Dedifferentiated amniotic fluid mesenchymal stem cell (primary cell): ENCODE results near the gene SUN2.
A peak's percentile ranks its signal among the peaks of the same experiment; 100 is the strongest.

ENCODE experiments used
- DNase-seq: peaks from one replicate; pipeline ENCODE4 v3.0.0-alpha.2; 2016; ENCODE audit errors: extremely low spot score

SUN2 gene

GRCh38 chr22:38777087-38777671, 21.4 kb upstream of the SUN2 start:
- no peak for DNase-seq

DNA sequence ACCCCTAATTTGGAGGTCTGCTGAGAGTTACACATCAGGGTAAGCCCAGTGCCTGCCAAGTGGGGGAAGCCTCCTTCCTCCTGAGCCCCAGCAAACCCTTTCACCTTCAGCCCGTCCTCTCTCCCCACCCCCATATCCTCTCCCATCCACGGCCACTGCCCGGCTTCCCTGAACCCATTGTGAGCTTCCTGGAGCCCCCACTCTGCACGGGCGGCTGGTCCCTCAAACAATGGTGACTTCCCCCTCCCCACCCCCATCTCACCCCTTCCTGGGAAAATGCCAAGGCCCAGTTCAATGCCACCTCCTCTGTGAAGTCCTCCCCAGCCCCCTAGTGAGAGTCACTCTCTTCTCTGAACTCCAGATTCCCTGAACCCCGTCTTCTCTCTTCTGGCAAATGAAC, 20.3 kb upstream of the SUN2 start:
- DNase-seq, result no peak

- DNase-seq, result no peak
Measured at GRCh38 chr22:38775656-38776055, 19.9 kb upstream of the SUN2 start.

DNA sequence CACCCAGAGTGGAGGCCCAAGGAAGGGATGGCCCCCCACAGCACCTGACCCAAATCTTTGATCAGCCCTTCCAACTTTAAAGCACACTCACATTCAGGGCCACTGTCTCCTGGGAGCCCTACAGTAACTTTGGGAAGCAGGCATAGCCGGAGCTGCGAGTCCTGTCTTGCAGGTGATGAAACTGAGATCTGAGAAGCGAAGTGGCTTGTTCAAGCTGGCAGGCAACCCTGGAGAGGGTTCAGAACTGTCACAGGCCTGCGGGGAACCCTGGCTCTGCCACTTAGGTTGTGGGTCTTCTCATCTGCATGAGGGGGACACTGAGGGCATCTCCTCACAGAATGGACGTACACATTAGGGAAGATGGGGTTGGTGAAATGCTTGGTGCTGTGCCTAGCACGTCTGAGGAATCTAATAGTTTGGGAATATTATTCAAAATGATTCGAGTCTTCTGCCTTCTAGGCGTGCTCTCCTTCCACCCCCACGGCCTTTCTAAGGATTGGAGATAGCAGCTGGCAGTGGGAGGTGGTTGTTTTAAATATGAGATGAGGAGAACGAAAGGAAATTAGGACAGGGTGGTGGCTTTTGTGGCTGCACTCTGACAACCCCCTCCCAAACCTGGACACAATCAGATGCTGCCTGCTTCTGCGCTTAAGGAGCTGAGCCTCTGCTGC, 18.8 kb upstream of the SUN2 start:
- DNase-seq, result no peak

GRCh38 chr22:38773363-38773946, 17.7 kb upstream of the SUN2 start:
- no peak for DNase-seq

DNA sequence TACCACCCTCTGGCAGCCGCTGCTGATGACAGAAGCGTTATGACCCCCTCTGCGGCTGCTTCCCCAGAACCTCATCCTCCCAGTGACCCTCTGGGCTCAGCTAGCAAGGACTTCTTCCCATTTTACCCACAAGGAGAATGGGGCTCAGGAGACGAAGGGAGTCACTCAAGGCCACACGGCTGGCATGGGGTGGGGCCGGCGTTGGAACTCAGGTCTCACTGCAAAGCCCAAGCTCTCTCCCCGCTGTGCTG, 16.8 kb upstream of the SUN2 start:
- DNase-seq, result no peak

DNA sequence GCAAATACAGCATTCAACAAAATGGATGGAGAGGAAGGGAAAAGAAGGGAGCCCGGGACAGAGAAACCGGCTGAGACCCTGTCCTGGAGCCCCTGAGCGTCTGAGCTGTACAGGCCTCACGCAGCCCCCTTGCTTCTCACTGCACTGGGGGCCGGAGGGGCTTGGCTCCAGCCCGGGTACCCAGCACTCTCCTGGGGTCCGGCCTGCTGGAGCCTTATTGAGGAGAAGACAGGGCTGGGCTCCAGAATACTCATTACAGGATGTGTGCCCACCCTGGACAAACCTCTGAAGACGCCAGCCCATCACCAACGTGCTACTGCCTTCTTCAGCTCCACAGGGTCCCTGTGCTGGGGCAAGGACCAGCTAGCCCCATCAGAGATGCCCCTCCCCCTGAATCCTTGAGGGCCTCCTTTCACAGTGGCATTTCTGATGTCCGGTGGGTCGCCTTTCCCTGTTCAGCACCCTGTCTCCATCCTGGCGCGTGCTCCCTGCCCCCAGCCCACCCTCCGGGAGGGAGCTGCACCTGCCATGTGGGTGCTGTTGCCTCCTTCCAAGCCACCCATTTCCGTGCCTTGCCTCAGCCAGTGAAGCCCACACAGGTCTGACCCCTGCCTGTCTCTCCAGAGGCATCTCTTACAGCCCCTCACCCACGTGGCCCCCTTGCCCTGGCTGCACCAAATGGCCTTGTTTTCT, 14.6 kb upstream of the SUN2 start:
- no peak for DNase-seq

GRCh38 chr22:38768036-38768435, 12.2 kb upstream of the SUN2 start:
- no peak for DNase-seq

GRCh38 chr22:38767313-38767712, 11.5 kb upstream of the SUN2 start:
- DNase-seq, result no peak

DNA sequence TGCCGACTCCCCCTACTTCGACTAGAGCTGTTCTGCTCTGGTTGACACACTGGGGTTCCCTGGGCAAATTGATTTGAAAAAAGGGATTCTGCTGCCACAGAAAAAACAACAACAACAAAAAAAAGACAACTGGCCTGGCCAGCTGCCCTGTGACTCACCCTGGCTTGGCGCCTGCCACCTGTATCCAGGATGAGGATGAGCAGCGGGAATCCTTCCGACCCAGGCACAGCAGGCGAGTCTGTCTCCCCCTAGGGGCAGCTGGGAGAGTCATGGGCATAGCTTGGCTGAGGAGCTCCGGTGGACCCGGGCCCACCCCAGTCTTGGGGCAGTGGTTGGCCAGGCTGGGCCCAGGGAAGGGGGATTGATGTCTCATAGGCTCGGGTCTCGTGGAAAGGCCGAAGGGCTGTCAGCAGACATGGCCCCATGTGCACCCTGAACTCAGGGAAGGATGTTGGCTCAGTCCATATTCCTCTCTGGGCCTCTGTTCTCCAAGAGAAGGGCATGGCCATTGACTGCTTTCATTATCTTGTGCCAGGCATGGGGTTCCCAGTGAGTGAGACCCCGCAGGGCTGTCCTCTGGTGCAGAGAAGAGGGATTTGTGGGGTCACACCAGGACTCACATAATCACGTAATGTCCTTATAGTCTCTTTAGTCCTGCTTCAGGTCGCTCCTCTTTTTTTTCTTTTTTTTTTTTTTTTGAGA, 10.4 kb upstream of the SUN2 start:
- no peak for DNase-seq

DNA sequence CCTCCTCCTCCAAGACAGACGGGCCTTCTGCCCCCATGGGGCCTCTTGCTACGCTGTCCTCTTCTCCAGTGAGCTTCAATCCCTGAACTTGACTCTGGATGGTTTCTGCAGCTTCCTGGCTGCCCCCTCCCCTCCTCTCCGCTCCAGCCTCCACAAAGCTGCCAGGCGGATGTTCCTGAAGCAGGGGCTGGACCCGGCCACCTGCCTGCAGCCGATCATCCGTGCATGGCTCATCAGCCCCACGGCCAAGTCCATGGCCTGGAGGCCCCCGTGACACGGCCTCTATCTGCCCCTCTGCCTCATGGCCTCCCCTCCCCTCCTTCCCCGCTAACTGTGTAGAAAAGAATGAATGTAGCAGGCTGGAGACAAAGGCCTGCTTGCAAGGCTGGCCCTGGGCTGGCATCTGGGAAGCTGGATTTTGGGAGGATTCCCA, 6.8 kb upstream of the SUN2 start:
- no peak for DNase-seq

DNA sequence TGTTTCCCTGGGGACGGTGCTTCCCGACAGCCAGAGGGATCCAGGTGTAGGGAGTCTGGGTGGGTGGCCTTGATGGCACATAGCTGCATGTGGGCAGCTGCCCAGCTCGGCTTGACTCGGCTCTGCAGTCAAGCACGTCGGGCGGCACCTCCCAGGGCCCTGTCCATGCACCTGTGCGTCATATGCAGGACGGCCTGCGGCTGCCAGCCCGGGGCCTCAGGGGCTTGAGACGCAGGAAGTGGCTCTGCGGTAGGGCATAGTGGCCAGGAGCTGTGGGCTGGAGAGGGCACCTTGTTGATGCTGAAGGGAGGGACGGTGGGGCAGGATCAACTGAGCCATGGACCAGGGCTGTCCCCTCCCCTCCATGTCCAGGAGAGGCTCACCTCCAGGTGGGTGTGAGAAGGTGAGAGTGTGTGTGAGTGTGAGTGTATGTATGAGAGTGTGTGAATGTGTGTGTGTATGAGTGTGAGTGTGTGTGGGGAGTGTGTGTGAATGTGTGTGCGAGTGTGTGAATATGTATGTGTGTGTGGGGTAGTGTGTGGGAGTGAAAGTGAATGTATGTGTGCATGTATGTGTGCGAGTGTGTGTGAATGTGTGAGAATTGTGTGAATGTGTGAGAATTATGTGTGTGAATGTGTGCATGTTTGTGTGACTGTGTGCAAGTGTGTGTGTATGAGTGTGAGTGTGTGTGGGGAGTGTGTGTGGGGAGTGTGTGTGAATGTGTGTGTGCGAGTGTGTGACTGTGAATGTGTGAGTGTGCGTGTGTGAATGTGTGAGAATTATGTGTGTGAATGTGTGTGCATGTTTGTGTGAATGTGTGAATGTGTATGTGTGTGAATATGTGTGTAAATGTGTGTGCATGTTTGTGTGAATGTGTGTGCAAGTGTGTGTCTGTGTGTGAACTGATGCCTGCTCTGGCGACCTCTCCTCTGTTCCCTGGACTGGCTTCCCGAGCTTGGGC, 5.7 kb upstream of the SUN2 start:
- no peak for DNase-seq

DNA sequence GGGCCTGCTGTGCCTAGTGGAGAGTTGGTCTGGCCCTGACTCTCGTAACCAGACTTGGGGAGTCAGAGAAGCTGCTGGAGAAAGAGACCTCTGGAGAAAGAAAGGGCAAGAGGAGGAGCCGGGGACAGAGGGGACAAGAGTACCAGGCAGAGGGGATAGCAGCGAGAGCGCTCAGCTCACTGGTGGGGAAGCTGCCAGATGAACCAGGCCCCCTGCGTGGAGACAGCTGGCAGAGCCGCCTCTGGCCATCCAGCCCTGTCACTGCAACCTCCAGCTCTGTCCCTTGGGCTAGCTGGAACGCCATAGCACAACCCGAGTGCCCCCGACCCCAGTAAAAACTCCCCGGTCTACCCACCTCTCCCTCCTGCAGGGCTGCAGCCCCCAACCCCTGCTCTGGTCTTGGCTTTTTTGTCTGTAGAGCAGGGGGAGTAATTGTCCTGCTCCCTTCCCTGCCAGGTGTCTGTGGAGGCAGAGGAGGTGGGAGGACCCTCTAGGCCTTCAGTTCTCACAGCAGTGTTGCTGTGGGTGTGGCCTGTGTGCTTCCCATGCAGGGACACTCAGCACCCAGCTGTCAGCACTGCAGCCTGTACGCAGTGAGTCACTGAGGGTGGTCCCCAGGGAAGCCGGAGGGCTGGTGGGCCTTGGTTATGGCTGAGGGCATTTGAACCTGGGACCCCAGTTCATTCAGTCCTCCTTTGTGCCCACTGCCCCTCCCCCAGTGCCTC, 4.8 kb upstream of the SUN2 start:
- no peak for DNase-seq

DNA sequence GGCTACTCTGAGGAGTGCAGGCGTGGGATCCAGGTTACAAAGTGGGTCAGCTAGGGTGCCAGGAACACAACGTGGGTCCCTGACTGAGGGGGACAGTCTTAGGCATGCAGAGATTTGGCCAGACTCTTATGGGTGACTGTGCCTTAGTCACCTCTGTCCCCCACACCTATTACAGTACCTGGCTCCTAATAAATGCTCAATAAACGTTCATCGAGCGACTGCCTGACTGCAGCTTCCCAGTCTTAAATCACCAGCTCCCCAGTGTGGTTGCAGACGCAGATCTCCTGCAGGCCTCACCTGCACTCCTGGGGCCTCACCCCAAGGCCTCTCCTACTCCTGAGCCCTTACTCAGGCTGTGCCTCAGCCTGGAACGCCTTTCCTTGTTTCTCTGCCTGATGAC, 3.2 kb upstream of the SUN2 start:
- no peak for DNase-seq

DNA sequence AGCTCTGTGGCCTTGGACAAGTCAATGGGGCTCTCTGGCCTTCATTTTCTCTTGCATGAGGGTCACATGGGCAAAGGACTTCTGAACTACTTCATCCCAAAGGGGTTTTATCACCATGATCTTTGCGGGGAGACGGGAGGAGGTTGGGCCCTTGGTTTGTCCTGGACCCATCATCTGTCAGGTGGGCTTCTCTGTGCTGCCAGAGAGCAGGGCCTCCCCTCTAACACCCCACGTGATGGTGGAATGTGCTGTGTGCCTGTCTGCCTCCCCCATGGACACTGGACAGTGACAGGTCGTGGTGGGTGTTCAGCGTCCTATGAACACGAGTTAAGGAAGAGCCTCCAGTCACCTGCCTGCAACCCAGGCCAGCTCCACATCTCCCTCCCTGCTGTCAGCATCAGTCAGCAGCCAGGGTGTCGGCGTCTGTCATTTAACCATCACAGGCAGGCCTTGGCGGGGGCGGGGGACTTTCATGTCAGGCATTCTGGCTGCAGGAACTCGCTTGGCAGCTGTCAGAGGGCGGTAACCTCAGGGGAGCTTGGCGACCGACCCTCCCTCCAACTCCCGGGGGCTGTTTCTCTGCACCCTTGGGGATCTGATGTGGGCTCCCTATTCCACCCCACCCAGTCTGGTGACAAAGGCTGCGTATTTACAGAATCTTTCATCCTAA, 2.6 kb upstream of the SUN2 start:
- no peak for DNase-seq

- DNase-seq, result no peak
Measured at GRCh38 chr22:38757464-38757757, 1.6 kb upstream of the SUN2 start.

DNA sequence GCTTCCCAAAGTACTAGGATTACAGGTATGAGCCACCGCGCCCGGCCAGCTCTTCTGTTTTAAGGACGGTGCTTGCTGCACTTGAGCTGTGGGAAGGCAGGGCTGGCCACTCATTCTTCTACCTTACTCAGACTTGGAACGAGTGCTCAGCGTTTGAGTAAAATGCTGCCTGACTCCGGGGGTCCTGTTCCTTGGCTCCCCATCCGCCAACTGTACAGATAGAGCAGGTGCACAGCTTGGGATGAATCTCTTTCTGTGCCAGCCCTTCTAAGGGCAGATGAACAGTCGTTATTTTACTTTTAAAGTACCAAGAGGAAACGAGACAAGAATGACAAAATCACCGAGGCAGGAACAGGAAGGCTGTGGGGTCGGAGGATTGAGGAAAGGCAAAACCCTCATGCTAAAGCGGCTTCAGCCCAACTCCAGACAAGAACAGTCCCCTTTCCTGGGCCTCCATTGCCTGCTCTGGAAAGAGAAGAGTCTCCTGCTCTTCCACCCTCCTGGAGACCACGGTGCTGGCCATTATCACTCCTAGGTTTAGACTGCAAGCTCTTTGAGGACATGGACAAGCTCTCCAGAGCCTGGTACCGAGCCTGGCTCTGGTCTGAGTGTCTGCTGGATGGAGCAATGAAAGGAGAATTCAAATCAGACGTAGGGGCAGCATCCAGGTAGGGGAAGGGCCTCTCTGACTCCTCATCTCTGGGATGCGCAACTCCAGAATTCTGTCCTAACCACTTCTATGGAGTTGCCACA, 1.1 kb upstream of the SUN2 start:
- no peak for DNase-seq

- DNase-seq, result peak; percentile 36
Measured at GRCh38 chr22:38755155-38755910, 465 bp downstream of the SUN2 start.

DNA sequence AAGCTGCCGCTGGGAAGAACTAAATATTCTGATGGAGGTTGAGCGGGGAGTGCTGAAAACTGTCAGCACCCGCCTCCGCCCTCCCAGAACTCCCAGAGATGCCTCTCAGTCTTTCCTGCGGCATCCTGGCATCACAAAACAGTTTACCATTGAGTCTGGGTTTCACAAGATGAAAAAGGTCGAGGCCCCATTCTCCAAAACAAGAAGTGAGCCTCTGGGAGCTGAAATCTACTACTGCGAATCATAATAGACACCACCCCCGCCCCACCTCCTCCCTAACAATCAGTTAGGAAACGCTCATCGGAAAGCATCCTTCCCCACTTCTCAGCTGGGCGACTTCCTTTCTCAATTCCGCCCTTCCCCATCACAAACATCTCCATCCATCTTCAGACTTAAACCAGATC, 1.0 kb downstream of the SUN2 start:
- DNase-seq, result no peak
